Kidney epithelial cell (primary cell): Measurements from ENCODE around the gene TOP2A. TPM values are rescaled to one million over a fixed set of nuclear protein-coding genes. Genes with fewer than 3 reads are reported as not detected.

Experiments used
- DNase-seq: peaks from one replicate; pipeline ENCODE4 v3.0.0-alpha.2; 2010; ENCODE audit warnings: low read depth
- H3K27me3 ChIP-seq: 2 replicates; pipeline ENCODE4 v1.6.0; 2011; ENCODE audit warnings: low read length; ENCODE audit not compliant: control insufficient read depth, insufficient read depth
- H3K36me3 ChIP-seq: 2 replicates; pipeline ENCODE4 v1.5.1; 2011; ENCODE audit warnings: low read length; ENCODE audit not compliant: control insufficient read depth, insufficient read depth
- H3K4me3 ChIP-seq: 2 replicates; pipeline ENCODE4 v1.5.1; 2011; ENCODE audit warnings: low read depth, mild to moderate bottlenecking, control low read depth, low read length
- total RNA-seq: library from RNA; depleted of rRNA; stranded (reverse); fragments of >200 nt; gene quantifications from 2 replicates; pipeline ENCODE4 v1.2.3, GENCODE V29; 2015
- TF ChIP-seq, protein P1 (sequence below): IDR thresholded peaks from 2 replicates; pipeline ENCODE4 v1.5.1; 2011; ENCODE audit warnings: mild to moderate bottlenecking, moderate library complexity, low read length, control low read depth, inconsistent platforms; ENCODE audit not compliant: insufficient read depth, poor library complexity, severe bottlenecking

The TOP2A gene
- total RNA-seq, 1 donor from 2014 or later: 17.4 TPM

DNA sequence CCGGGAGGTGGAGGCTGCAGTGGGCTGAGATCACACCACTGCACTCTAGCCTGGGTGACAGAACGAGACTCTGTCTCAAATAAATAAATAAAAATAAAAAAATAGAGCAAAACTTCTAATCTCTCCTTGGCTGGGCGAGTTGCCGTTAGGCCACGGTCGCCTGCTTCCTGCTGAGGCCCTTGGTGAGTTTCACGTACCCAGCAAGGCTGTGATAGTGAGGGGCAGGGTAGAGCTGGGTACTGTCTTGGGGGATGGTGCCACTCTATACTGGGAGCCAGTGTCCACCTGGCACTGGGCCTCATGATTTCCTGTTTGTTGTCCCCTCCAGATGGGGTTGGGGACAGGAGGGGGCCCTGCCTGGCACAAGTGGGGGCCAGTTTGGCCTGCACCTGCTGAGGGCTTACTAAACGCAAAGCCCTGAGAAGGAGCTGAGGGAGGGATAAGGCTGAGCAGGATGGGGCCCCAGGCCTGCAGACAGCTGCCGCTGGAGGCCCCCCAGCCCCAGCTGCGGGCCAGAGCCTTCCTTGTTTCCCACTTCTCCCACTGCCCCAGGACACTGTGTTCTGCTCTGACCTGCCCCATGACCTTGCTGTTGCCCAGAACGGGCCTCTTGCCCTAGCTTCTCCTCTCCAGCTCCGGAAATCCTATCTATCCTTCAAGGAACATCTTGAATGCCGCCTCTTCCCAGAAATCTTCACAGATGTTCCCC is 78.6 kb downstream of the TOP2A start:
- DNase-seq: no peak
- no peak overlapping the region for H3K4me3 ChIP-seq
- no peaks in the 10 kb centered on the region for H3K27me3 ChIP-seq
- TF ChIP-seq, protein P1, sequence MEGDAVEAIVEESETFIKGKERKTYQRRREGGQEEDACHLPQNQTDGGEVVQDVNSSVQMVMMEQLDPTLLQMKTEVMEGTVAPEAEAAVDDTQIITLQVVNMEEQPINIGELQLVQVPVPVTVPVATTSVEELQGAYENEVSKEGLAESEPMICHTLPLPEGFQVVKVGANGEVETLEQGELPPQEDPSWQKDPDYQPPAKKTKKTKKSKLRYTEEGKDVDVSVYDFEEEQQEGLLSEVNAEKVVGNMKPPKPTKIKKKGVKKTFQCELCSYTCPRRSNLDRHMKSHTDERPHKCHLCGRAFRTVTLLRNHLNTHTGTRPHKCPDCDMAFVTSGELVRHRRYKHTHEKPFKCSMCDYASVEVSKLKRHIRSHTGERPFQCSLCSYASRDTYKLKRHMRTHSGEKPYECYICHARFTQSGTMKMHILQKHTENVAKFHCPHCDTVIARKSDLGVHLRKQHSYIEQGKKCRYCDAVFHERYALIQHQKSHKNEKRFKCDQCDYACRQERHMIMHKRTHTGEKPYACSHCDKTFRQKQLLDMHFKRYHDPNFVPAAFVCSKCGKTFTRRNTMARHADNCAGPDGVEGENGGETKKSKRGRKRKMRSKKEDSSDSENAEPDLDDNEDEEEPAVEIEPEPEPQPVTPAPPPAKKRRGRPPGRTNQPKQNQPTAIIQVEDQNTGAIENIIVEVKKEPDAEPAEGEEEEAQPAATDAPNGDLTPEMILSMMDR: no peak
- H3K36me3 ChIP-seq: peaks cover 2% of the 10 kb centered on the region

Other genes starting within 250 kb of the TOP2A start
- 2.3 and 3.4 TPM in 2 replicates for gene RAPGEFL1, start 240.4 kb downstream of the TOP2A start, total RNA-seq
- 12.6 and 13.9 TPM in 2 replicates for gene WIPF2, start 198.6 kb downstream of the TOP2A start, total RNA-seq
- gene CDC6, start 130.0 kb downstream of the TOP2A start, total RNA-seq: 7.9 and 8.8 TPM in 2 replicates
- gene RARA, start 108.7 kb downstream of the TOP2A start, total RNA-seq: 48.2 and 57.2 TPM in 2 replicates
- gene GJD3, start 53.2 kb downstream of the TOP2A start, total RNA-seq: 1.1 TPM in 1 of 2 replicates, not detected in the other
- 53.6 and 59.8 TPM in 2 replicates for gene IGFBP4, start 25.6 kb upstream of the TOP2A start, total RNA-seq
- gene TNS4, start 83.7 kb upstream of the TOP2A start, total RNA-seq: 0.34 TPM in 1 of 2 replicates, not detected in the other
- not detected in 2 replicates for gene CCR7, start 147.6 kb upstream of the TOP2A start, total RNA-seq
- 105 and 115 TPM in 2 replicates for gene SMARCE1, start 229.9 kb upstream of the TOP2A start, total RNA-seq
- not detected in 2 replicates for gene KRT222, start 247.3 kb upstream of the TOP2A start, total RNA-seq